Ectodermal cell (in vitro differentiated cells): ENCODE data around the gene GDPD4.

Source experiments
- H3K27ac ChIP-seq: 2 replicates; pipeline ENCODE4 v1.7.0; 2013; ENCODE audit warnings: mild to moderate bottlenecking, low read depth, low read length; ENCODE audit not compliant: insufficient read depth, poor library complexity, severe bottlenecking
- H3K27me3 ChIP-seq: 2 replicates; pipeline ENCODE4 v1.7.0; 2013; ENCODE audit warnings: mild to moderate bottlenecking, low read length; ENCODE audit not compliant: insufficient read depth, control insufficient read depth, poor library complexity, severe bottlenecking
- H3K36me3 ChIP-seq: one replicate; pipeline ENCODE4 v1.7.0; 2013; ENCODE audit warnings: low read length; ENCODE audit not compliant: control insufficient read depth, insufficient read depth
- H3K4me1 ChIP-seq: one replicate; pipeline ENCODE4 v1.7.0; 2013; ENCODE audit warnings: low read length; ENCODE audit not compliant: control insufficient read depth, insufficient read depth
- H3K4me3 ChIP-seq: 2 replicates; pipeline ENCODE4 v1.7.0; 2013; ENCODE audit warnings: low read depth, low read length, control low read depth; ENCODE audit not compliant: insufficient read depth
- H3K9me3 ChIP-seq: 2 replicates; pipeline ENCODE4 v1.7.0; 2013; ENCODE audit warnings: mild to moderate bottlenecking, low read length, moderate library complexity; ENCODE audit not compliant: control insufficient read depth
- WGBS, 2 experiments: methylation state at CpG; one replicate each; pipeline ENCODE4 v1.1.7; 2013; ENCODE audit warnings: missing lambda C conversion rate in 2 of 2; 5-methylcytosine and 5-hydroxymethylcytosine counted together

The GDPD4 gene

DNA sequence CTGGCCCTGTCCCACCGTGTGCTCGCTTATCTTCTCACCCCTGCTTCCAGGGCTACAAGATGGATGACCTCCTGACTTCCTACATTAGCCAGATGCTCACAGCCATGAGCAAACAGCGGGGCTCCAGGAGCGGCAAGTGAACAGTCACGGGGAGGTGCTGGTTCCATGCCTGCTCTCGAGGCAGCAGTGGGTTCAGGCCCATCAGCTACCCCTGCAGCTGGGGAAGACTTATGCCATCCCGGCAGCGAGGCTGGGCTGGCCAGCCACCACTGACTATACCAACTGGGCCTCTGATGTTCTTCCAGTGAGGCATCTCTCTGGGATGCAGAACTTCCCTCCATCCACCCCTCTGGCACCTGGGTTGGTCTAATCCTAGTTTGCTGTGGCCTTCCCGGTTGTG is 86.9 kb downstream of the GDPD4 start:
- Histone ChIP-seq H3K27me3 (no peaks in the 10 kb centered on the region), H3K4me1 (no peaks in the 10 kb centered on the region), H3K36me3 (no peaks in the 10 kb centered on the region), H3K27ac (no peak overlapping the region), H3K4me3 (no peak overlapping the region), H3K9me3 (no peaks in the 10 kb centered on the region)
- WGBS, 2 experiments, result 93 to 94% methylated on average over 9 of the region's 9 CpGs

DNA sequence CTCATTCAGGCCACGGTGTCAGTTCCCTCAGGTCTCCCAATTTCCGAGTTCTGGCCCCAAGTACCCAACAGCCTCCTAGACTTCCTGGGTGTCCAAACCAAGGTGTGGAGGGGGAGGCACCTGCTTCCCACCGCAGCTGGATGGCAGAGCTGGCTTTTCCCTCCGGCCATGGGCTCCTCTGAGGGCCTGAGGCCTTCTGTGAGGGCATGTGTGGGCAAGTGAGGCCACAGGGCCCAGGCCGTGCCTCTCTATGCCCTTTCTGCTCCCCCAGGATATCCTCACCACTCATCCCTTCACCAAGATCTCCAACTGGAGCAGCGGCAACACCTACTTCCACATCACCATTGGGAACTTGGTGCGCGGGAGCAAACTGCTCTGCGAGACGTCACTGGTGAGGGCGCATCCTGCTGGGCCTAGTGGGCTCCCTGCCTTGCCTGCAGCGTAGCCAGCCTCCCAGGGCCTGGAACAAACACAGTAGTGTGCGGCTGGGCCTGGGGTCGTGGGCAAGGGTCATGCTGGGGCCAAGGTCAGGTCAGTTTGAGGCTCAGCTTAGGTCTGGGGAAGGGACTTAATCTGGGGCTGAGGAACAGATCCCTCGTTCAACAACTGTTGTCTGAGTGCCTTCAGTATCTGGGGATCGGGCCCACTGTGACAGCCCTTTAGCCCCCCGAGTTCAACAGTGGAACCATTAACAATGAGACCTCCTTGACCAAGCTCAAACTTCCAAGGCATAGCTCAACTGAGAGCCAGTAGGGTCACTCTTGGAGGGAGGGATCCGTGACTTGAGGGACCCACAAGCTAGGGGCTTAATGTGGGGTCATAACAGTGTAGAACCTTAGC is 87.7 kb downstream of the GDPD4 start:
- H3K9me3 ChIP-seq, result no peaks in the 10 kb centered on the region
- H3K27ac ChIP-seq, result no peak overlapping the region
- WGBS, 2 experiments, result 86 to 90% methylated on average over 18 of the region's 18 CpGs
- no peaks in the 10 kb centered on the region for H3K4me1 ChIP-seq
- H3K4me3 ChIP-seq, result no peak overlapping the region
- H3K27me3 ChIP-seq, result no peaks in the 10 kb centered on the region
- H3K36me3 ChIP-seq, result no peaks in the 10 kb centered on the region

DNA sequence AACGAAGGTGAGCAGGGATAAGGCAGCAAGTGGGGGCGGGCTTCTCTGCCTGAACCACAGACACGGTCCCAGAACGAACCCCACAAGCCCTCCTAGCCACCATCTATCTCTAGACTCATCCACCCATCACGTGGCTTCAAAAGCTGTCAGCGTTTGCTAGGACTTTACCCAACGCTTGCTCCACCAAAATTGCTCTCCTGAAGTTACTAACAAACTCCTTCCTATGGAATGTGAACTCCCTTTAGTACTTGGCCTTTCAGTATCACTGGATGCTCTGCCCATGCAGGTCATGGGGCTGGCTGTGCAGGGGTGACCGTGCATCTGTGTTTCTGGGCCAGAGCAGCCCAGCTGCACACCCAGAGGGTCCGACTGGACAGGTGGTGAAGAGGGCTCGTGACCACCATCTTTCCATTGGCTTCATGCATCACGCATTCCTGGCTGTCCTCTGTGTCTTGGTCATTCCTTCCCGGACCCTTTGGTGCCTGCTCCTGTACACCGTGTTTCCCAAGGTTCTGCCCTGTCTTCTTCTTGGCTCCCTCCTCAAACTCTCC is 88.4 kb downstream of the GDPD4 start:
- Histone ChIP-seq H3K27ac (no peak overlapping the region), H3K27me3 (no peaks in the 10 kb centered on the region), H3K36me3 (no peaks in the 10 kb centered on the region), H3K4me3 (no peak overlapping the region), H3K4me1 (no peaks in the 10 kb centered on the region), H3K9me3 (no peaks in the 10 kb centered on the region)
- 86 to 87% methylated on average over 13 of the region's 13 CpGs for whole genome bisulfite sequencing, 2 experiments

DNA sequence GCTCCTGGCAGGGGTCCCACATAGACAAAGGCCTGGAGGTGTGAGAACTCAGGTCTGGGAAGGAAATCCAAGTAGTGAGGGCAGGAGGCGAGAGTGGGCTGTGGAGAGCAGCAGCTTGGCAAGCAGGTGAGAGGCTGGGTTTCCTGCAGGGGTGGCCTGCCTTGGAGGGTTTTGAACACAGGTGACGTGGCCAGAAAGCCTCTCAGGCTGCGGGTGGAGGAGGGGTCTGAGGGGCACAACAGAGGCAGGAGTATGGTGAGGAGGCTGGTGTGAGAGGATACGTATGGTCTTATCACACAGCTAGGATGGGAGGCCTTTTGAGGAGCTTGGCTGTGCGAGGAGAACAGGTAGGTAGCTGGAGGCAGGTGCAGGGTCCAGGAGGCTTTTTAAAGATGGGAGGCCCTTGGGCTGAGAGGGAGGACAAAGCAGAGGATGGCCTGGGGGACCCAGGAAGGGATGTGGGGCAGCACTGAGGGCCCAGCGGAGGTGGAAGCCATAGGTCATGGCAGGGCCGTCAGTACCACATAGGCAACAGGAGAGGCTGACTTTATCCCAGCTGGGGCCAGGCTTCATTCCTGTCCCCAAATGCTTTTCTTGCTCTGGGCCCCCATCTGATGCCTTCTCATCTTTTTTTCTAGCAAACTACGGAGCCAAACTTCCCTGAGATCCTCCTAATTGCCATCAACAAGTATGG is 89.0 kb downstream of the GDPD4 start:
- H3K4me1 ChIP-seq, result no peaks in the 10 kb centered on the region
- H3K27me3 ChIP-seq, result no peaks in the 10 kb centered on the region
- H3K36me3 ChIP-seq, result no peaks in the 10 kb centered on the region
- H3K27ac ChIP-seq, result no peak overlapping the region
- H3K4me3 ChIP-seq, result no peak overlapping the region
- WGBS, 2 experiments, result 94% methylated on average over 8 of the region's 8 CpGs
- no peaks in the 10 kb centered on the region for H3K9me3 ChIP-seq

DNA sequence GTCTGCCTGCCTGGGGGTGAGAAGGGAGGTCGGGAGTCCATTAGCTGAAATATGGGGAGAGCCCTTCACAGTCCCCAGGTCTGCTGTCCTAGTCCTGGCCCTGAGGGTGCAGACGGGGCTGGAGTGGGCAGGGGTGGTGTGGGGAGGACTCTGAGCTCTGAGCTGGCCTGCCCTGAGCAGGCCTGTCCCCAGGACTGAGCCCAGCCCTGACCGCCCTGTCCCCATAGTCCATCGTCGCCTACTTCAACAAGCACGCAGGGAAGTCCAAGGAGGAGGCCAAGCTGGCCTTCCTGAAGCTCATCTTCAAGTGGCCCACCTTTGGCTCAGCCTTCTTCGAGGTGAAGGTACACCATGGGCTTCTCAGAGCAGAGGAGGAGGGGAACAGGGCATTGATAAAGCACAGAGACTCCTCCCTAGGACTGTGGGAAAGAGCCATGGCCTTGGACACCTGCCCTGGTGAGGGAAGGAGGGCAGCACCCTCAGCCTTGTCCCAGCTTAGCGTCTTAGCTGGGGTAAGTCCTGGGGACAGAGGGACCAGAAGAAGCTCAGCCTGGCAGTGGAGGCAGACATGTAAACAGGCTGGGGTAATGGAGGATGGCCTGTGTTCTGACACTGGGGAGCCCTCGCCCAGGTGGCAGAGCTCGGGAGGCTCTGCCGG is 89.8 kb downstream of the GDPD4 start:
- Histone ChIP-seq H3K27me3 (no peaks in the 10 kb centered on the region), H3K4me1 (no peaks in the 10 kb centered on the region), H3K9me3 (no peaks in the 10 kb centered on the region), H3K36me3 (no peaks in the 10 kb centered on the region), H3K27ac (no peak overlapping the region), H3K4me3 (no peak overlapping the region)
- 89 to 93% methylated on average over 11 of the region's 11 CpGs for WGBS, 2 experiments

DNA sequence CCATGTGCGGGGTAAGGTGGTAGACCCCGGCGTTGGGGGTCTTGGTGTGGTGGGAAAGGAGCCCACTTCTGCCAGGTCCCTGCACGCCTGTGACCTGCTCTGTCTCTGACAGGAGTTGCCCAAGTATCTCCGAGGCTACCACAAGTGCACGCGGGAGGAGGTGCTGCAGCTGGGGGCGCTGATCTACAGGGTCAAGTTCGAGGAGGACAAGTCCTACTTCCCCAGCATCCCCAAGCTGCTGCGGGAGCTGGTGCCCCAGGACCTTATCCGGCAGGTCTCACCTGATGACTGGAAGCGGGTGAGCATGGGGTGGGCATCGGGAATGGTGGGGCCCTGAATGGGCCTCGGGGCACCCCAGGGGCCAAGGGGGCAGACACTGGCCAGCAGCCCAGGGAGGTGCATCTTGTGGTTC is 90.4 kb downstream of the GDPD4 start:
- no peak overlapping the region for H3K27ac ChIP-seq
- no peaks in the 10 kb centered on the region for H3K9me3 ChIP-seq
- WGBS, 2 experiments, result 95 to 97% methylated on average over 14 of the region's 14 CpGs
- H3K27me3 ChIP-seq, result no peaks in the 10 kb centered on the region
- no peak overlapping the region for H3K4me3 ChIP-seq
- no peaks in the 10 kb centered on the region for H3K36me3 ChIP-seq
- H3K4me1 ChIP-seq, result no peaks in the 10 kb centered on the region

DNA sequence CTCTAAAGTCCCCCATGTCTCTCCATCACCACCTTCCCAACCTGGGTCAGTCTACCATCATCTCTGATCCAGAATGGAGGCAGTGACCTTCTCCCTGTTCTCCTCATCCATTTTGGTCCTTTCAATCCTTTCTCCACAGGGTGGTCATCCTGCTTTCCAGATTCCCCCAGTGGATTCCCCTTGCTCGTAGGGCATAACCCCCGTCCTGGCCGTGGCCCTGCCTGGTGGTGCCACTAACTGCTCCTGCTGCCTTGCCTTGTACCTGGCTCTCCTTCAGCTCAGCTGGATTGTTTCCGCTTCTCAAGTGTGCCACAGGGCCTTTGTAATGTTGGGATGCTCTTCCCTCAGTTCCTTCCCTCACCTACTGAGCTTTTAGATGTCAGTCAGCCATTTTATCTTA is 91.8 kb downstream of the GDPD4 start:
- WGBS, 2 experiments, result 91 to 94% methylated on average over 4 of the region's 4 CpGs
- H3K4me1 ChIP-seq, result no peaks in the 10 kb centered on the region
- no peaks in the 10 kb centered on the region for H3K9me3 ChIP-seq
- H3K4me3 ChIP-seq, result no peak overlapping the region
- H3K27me3 ChIP-seq, result no peaks in the 10 kb centered on the region
- H3K27ac ChIP-seq, result no peak overlapping the region
- H3K36me3 ChIP-seq, result no peaks in the 10 kb centered on the region

DNA sequence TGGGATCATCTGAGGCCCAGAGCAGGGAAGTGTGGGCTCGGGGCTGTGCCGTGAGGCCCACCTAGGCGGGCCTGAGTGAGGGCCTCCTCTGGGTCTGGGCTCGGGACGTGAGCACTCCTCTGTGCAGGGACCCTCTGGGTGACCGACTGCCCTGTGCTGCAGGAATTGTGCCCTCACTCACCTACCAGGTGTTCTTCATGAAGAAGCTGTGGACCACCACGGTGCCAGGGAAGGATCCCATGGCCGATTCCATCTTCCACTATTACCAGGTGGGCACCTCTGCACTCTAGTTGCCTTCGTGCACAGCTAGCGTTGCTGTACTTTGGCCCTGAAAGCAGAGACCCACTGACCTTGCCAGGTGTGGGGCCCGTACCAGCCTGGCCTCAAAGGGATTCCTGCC is 93.0 kb downstream of the GDPD4 start:
- Histone ChIP-seq H3K4me1 (no peaks in the 10 kb centered on the region), H3K9me3 (no peaks in the 10 kb centered on the region), H3K27ac (no peak overlapping the region), H3K36me3 (no peaks in the 10 kb centered on the region), H3K27me3 (no peaks in the 10 kb centered on the region), H3K4me3 (no peak overlapping the region)
- 93% methylated on average over 11 of the region's 11 CpGs for WGBS, 2 experiments

DNA sequence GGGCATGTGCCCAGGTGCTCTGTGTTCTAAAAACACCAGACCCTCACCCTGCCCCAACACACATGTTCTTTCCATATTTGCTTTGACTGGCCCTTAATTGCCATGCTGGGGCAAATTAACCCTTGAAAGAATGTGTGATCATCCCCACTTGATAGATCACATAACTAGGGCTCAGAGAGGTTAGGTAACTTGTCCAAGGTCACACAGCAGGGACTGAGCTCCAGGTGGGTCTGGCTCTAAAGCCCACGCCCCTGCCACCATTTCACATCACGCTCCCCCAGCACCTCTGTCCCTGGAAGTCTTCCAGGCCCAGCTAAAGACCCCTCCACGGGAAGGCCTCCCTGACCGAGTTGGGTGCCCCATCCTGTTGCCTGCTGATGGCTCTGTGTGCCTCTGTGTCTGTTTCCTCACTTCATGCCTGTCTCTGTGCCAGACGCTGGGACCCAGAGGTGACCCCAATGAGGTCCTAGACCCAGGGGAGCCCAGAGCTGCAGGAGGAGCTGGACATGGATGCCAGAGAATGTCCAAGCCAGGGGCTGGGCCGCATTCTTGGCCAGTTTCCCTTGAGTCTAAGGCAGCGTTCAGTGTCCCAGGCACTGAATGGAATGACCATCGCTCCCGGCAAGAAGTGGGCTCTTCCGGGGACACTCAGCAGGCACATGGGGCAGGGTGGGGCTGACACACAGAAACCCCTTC is 93.7 kb downstream of the GDPD4 start:
- no peak overlapping the region for H3K4me3 ChIP-seq

More for the DNA sequence above, 93.7 kb downstream of the GDPD4 start:
- H3K27me3 ChIP-seq, result no peaks in the 10 kb centered on the region
- 92% methylated on average over 10 of the region's 10 CpGs for WGBS, 2 experiments
- H3K9me3 ChIP-seq, result no peaks in the 10 kb centered on the region
- H3K36me3 ChIP-seq, result no peaks in the 10 kb centered on the region
- no peak overlapping the region for H3K27ac ChIP-seq
- no peaks in the 10 kb centered on the region for H3K4me1 ChIP-seq
